ENCODE data around the gene LOXL4.

GRCh38 chr10:98295907-98296306 lies 27.9 kb upstream of the LOXL4 start:
- TF ChIP-seq CTCF (conservative IDR thresholded peaks at IDR 0.05 in 1 of 2, IDR thresholded peaks at IDR 0.05 in 1 of 2; ENCODE audit: extremely low read depth in 1 of 2, insufficient read depth in 1 of 2, low read depth in 1 of 2, low read length in 2 of 2) (no peak), EZH2 (IDR thresholded peaks at IDR 0.05; ENCODE audit: borderline replicate concordance, low read length) (no peak)
